DMS 273 treated with DMSO at 0.1 percent for 48 hours (cell line): Measurements from ENCODE around the gene DIAPH1.
A peak's percentile ranks its signal among the peaks of the same experiment; 100 is the strongest.

Experiments
- DNase-seq: peaks from one replicate; lab custom pipeline; 2025; lab: John Stamatoyannopoulos, UW

The DIAPH1 gene

GRCh38 chr5:141560725-141561483 is 57.9 kb downstream of the DIAPH1 start:
- DNase-seq: peak; percentile 98

- peak; percentile 69 for DNase-seq
These were observed 58.6 kb downstream of the DIAPH1 start for GRCh38 chr5:141560151-141560550.

GRCh38 chr5:141559461-141559860 is 59.3 kb downstream of the DIAPH1 start:
- DNase-seq: no peak

- DNase-seq: no peak
These were observed 60.6 kb downstream of the DIAPH1 start for GRCh38 chr5:141558150-141558549.

GRCh38 chr5:141557681-141558136 is 61.1 kb downstream of the DIAPH1 start:
- peak; percentile 94 for DNase-seq

GRCh38 chr5:141547921-141548320 is 70.9 kb downstream of the DIAPH1 start:
- DNase-seq: no peak

- no peak for DNase-seq
These were observed 71.3 kb downstream of the DIAPH1 start for GRCh38 chr5:141547488-141547887.

- DNase-seq: no peak
These were observed 75.7 kb downstream of the DIAPH1 start for GRCh38 chr5:141543053-141543452.

GRCh38 chr5:141534492-141535213 is 84.1 kb downstream of the DIAPH1 start:
- no peak for DNase-seq

GRCh38 chr5:141533897-141534296 is 84.9 kb downstream of the DIAPH1 start:
- no peak for DNase-seq

GRCh38 chr5:141532726-141533125 is 86.1 kb downstream of the DIAPH1 start:
- DNase-seq: no peak

- DNase-seq: no peak
These were observed 88.9 kb downstream of the DIAPH1 start for GRCh38 chr5:141529873-141530272.

- DNase-seq: no peak
These were observed 89.8 kb downstream of the DIAPH1 start for GRCh38 chr5:141529002-141529401.

- no peak for DNase-seq
These were observed 90.4 kb downstream of the DIAPH1 start for GRCh38 chr5:141528291-141528984.

- no peak for DNase-seq
These were observed 91.4 kb downstream of the DIAPH1 start for GRCh38 chr5:141527426-141527825.

- DNase-seq: no peak
These were observed 93.1 kb downstream of the DIAPH1 start for GRCh38 chr5:141525653-141526052.

- peak; percentile 94 for DNase-seq
These were observed 93.9 kb downstream of the DIAPH1 start for GRCh38 chr5:141524604-141525597.

GRCh38 chr5:141523991-141524390 is 94.8 kb downstream of the DIAPH1 start:
- DNase-seq: no peak

- no peak for DNase-seq
These were observed 96.5 kb downstream of the DIAPH1 start for GRCh38 chr5:141522301-141522700.

GRCh38 chr5:141521244-141521781 is 97.5 kb downstream of the DIAPH1 start:
- DNase-seq: no peak
